Testis (tissue), 2 donors: ENCODE results near the gene ZBTB40.

Source experiments
- POLR2A ChIP-seq: fragments of 450-650 bp; IDR thresholded peaks from one replicate; pipeline ENCODE4 v1.6.1; 2017; ENCODE audit warnings: antibody characterized with exemption, mild to moderate bottlenecking, moderate library complexity
- TF ChIP-seq, protein P1 (sequence below), 3 experiments: fragments of 450-650 bp in 2 of 3; fragments of 200-600 bp in 1 of 3; sonication (generic) in 1 of 3; IDR thresholded peaks; one replicate each; pipeline ENCODE4 v1.5.1; 2016 to 2019; ENCODE audit warnings: antibody characterized with exemption in 3 of 3, mild to moderate bottlenecking in 2 of 3, moderate library complexity in 1 of 3

DNA sequence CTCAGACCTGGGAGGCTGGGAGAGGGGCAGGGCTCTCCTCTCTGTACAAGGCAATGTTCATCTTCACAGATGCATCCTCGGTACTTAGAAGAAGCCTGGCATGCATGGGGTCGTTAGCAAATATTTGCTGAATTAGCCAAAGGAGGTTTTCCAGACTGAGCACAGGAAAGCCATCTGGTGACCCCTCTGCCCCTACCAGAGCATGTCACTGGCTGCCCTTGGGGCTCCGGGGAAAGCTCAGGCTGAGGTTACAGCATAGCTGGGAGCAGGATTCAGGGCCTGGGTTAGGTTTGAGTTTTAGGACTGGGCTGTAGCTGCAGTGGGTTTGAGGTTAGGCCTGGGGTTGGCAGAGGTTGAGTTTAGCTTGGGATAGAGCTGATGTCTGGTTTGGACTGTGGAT lies 43.4 kb upstream of the ZBTB40 start:
- TF ChIP-seq, protein P1, sequence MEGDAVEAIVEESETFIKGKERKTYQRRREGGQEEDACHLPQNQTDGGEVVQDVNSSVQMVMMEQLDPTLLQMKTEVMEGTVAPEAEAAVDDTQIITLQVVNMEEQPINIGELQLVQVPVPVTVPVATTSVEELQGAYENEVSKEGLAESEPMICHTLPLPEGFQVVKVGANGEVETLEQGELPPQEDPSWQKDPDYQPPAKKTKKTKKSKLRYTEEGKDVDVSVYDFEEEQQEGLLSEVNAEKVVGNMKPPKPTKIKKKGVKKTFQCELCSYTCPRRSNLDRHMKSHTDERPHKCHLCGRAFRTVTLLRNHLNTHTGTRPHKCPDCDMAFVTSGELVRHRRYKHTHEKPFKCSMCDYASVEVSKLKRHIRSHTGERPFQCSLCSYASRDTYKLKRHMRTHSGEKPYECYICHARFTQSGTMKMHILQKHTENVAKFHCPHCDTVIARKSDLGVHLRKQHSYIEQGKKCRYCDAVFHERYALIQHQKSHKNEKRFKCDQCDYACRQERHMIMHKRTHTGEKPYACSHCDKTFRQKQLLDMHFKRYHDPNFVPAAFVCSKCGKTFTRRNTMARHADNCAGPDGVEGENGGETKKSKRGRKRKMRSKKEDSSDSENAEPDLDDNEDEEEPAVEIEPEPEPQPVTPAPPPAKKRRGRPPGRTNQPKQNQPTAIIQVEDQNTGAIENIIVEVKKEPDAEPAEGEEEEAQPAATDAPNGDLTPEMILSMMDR (IDR thresholded peaks at IDR 0.05), result no peak
- TF ChIP-seq POLR2A, result no peak
